Measurements from ENCODE around the gene C4orf50.

The C4orf50 gene

GRCh38 chr4:5940470-5941203, 77.6 kb downstream of the C4orf50 start:
- in situ Hi-C loops (cut with HindIII; ENCODE audit: low sequenced_read_pairs) = no loop called here
- DNase-seq (ENCODE audit: low read depth) = no peak
- no peak for TF ChIP-seq CTCF (IDR thresholded peaks at IDR 0.05; ENCODE audit: low read depth, low read length, missing control alignments)
- no peak overlapping the region for H3K4me3 ChIP-seq (ENCODE audit: low read depth, low read length)

- no peak for TF ChIP-seq CTCF (IDR thresholded peaks at IDR 0.05; ENCODE audit: low read depth, low read length, missing control alignments)
Observed at GRCh38 chr4:5933996-5934831, 84.0 kb downstream of the C4orf50 start.

GRCh38 chr4:5933116-5933515, 85.1 kb downstream of the C4orf50 start:
- in situ Hi-C loops (cut with HindIII; ENCODE audit: low sequenced_read_pairs) = no loop called here
- H3K4me3 ChIP-seq (ENCODE audit: low read depth, low read length) = no peak overlapping the region
- no peak for TF ChIP-seq CTCF (IDR thresholded peaks at IDR 0.05; ENCODE audit: low read depth, low read length, missing control alignments)
- no peak for DNase-seq (ENCODE audit: low read depth)

More at GRCh38 chr4:5933996-5934831, 84.0 kb downstream of the C4orf50 start:
- in situ Hi-C loops (cut with HindIII; ENCODE audit: low sequenced_read_pairs) = no loop called here
- DNase-seq (ENCODE audit: low read depth) = no peak
- no peak overlapping the region for H3K4me3 ChIP-seq (ENCODE audit: low read depth, low read length)

DNA sequence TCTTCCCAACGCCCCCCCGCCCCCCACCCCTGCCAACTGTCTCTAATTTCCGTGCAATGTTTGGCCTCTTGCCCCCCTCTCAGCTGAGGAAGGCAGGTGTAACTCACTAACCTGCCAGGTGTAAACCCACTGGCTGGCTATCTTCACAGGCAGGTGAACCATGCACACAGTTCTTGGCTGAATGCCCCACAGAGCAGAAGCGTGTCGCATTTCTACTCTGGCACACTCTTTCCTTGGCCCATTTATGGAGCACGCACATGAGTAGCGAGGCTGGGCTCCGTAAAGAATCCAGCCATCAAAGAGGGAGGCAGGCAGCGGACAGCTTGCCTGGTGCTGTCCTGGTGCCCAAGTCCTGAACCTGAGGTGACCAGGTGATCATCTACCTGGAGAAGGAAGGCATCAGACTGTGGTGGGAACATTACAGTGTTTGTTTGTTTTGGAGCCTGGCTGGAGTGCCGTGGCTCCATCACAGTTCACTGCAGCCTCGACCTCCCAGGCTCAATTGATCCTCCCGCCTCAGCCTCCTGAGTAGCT, 86.1 kb downstream of the C4orf50 start:
- no peak for TF ChIP-seq CTCF (IDR thresholded peaks at IDR 0.05; ENCODE audit: low read depth, low read length, missing control alignments)
- in situ Hi-C loops (cut with HindIII; ENCODE audit: low sequenced_read_pairs) = no loop called here
- no peak overlapping the region for H3K4me3 ChIP-seq (ENCODE audit: low read depth, low read length)
- no peak for DNase-seq (ENCODE audit: low read depth)

- H3K4me3 ChIP-seq (ENCODE audit: low read depth, low read length) = no peak overlapping the region
- in situ Hi-C loops (cut with HindIII; ENCODE audit: low sequenced_read_pairs) = no loop called here
- no peak for TF ChIP-seq CTCF (IDR thresholded peaks at IDR 0.05; ENCODE audit: low read depth, low read length, missing control alignments)
- no peak for DNase-seq (ENCODE audit: low read depth)
Observed at GRCh38 chr4:5931526-5931925, 86.7 kb downstream of the C4orf50 start.

- DNase-seq (ENCODE audit: low read depth) = no peak
- no peak for TF ChIP-seq CTCF (IDR thresholded peaks at IDR 0.05; ENCODE audit: low read depth, low read length, missing control alignments)
- in situ Hi-C loops (cut with HindIII; ENCODE audit: low sequenced_read_pairs) = no loop called here
- no peak overlapping the region for H3K4me3 ChIP-seq (ENCODE audit: low read depth, low read length)
Observed at GRCh38 chr4:5930876-5931275, 87.4 kb downstream of the C4orf50 start.

Data from astrocyte of the cerebellum (primary cell).